Measurements from ENCODE around the gene SLC15A1.
"Not testable (repeated sequence)": the region's sequence is repeated elsewhere in the genome, so short reads cannot be mapped to it uniquely, and the experiment has no call there.

SLC15A1 gene

GRCh38 chr13:98754468-98754867 is 2.0 kb upstream of the SLC15A1 start:
- DNase-seq (ENCODE audit: low read depth, low spot score): not testable (repeated sequence)

DNA sequence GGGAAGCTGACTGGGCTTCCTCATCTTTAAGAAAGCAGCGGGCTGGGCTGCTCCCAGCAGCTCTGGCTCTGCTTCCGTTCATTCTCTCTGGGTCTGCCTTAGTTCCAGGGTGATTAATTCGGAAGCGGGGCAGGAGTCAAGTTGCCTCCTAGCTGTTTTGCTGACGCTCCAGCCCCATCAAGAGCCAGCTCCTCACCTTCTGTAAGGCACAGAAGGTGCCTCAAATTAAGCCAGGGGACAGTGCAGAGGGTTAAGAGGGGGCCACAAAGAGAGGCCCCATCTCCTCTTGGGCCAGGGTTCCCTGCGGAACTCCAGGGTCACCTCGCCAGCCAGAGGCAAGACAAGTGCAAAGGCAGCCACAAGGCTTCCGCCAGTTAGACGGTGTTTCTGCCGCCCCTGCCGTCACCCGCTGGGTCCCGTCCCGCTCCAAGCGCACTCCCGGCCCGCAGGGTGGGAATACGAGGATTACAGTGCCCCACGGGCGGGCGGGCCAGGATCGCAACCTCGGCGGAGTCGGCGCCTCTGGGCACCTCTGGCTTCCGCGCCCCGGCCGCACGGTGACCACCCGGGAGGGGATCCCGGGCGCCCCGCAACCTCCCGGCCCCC is 508 bp downstream of the SLC15A1 start:
- peak; percentile 37 for DNase-seq (ENCODE audit: low read depth, low spot score)

DNA sequence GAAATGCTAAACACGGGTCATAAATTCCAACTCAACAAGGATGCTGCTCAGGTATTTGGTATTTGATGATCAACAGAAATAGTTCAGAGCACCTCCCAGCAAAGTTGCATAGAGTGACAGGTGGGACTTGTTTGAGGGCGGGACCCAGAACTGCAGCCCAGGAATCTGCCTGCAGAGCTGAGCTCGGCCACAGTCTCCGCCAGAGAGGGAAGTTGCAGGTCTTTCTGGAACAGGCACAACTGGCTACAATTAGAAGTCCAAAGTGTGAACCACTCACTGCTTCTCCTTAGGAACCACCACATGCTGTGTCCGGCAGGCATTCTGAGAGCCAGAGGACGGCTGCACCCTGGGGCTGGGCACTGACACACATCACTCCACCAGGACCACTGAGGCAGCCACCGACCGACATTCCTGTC is 1.1 kb downstream of the SLC15A1 start:
- DNase-seq (ENCODE audit: low read depth, low spot score): peak; percentile 15

DNA sequence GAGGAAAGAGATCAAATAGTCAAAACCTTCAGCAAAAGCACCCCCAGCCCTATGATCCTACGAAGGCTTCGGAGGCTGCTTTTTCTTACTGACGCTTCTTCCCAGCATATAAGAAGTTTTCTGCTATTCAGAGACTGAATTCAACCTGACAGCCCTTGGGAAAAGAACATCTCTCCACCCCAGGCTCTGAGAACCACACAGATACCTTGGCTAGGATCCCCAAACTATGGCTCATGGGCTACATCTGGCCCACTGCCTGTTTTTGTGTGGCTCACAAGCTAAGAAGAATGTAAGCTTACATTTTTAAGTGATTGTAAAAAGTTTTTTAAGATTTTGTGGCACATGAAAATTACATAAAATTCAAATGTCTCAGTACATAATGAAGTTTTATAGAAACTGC is 3.0 kb downstream of the SLC15A1 start:
- DNase-seq (ENCODE audit: low read depth, low spot score): peak; percentile 79

- no peak for DNase-seq (ENCODE audit: low read depth, low spot score)
These were observed 5.5 kb downstream of the SLC15A1 start for GRCh38 chr13:98746968-98747367.

GRCh38 chr13:98743377-98743776 is 9.1 kb downstream of the SLC15A1 start:
- DNase-seq (ENCODE audit: low read depth, low spot score): no peak

DNA sequence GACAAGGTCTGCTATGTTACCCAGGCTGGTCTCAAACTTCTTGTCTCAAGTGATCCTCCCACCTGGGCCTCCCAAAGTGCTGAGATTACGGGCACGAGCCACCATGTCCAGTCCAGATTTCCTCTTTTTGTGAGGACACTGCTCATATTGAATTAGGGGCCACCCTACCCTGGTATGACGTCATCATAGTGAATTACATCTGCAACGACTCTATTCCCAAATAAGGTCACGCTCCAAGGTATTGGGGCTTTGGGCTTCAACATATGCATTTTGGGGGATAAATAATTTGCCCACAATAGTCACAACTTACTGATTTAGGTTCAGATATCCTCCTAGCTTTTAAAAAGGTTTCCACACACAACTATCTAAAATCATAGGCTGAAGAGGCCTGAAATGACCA is 9.5 kb downstream of the SLC15A1 start:
- DNase-seq (ENCODE audit: low read depth, low spot score): no peak

GRCh38 chr13:98741741-98742435 is 10.6 kb downstream of the SLC15A1 start:
- DNase-seq (ENCODE audit: low read depth, low spot score): no peak

DNA sequence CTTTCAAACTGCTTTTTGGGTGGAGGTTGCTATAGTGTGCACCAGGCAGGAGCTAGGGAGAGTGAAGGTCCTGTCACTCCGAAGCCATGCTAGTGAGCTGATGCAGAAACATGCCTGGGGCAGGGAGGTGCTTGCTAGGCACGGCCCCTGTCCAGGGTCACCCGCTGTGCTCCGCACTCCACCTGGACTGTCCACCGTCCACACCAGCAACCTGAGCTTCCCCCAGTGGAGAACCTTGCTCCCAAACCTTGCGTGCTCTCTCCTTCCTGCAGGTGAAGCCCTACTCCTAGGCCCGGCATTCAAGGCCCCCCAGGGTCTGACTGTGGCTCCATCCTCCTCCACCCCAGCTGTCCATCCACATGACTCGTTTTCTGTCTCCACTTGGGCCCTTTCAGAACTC is 12.3 kb downstream of the SLC15A1 start:
- no peak for DNase-seq (ENCODE audit: low read depth, low spot score)

GRCh38 chr13:98738993-98739392 is 13.5 kb downstream of the SLC15A1 start:
- no peak for DNase-seq (ENCODE audit: low read depth, low spot score)

DNA sequence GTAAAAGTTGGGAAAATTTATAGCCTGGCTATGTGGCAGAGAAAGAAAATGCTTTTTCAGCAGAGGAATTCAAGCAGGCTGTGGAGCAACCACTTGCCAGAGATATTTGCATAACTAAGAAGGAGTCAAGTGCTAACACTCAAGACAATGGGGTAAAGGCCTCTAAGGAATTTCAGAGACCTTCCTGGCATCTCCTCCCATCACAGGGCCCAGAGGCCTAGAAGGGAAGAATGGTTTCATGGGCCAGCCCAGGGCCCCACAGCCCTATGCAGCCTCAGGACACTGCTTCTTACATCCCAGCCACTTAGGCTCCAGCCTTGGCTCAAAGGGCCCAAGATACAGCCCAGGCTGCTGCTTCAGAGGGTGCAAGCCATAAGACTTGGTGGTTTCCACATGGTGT is 14.3 kb downstream of the SLC15A1 start:
- DNase-seq (ENCODE audit: low read depth, low spot score): no peak

- no peak for DNase-seq (ENCODE audit: low read depth, low spot score)
These were observed 20.5 kb downstream of the SLC15A1 start for GRCh38 chr13:98731925-98732324.

- DNase-seq (ENCODE audit: low read depth, low spot score): no peak
These were observed 21.4 kb downstream of the SLC15A1 start for GRCh38 chr13:98731038-98731437.

- no peak for DNase-seq (ENCODE audit: low read depth, low spot score)
These were observed 22.0 kb downstream of the SLC15A1 start for GRCh38 chr13:98730441-98730840.

- no peak for DNase-seq (ENCODE audit: low read depth, low spot score)
These were observed 22.8 kb downstream of the SLC15A1 start for GRCh38 chr13:98729658-98730057.

DNA sequence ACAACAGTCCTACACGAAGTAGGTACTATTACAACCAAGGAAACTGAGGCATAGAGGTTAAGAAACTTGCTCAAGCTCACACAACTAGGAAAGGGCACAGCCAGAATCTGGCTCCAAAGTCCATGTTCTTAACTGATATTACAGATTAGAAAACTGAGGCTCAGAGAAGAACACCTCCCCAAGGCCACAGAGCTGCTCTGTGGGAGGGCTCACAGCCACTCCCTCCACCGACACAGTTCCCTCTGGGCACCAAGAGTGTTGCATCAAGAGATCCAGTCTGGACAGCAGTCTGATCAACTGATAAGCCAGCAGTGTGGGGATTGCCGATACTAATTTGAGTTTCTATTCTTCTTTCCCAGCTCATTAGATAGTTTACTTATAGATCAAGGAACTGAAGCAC is 29.5 kb downstream of the SLC15A1 start:
- DNase-seq (ENCODE audit: low read depth, low spot score): no peak

- DNase-seq (ENCODE audit: low read depth, low spot score): no peak
These were observed 30.5 kb downstream of the SLC15A1 start for GRCh38 chr13:98721825-98722510.

DNA sequence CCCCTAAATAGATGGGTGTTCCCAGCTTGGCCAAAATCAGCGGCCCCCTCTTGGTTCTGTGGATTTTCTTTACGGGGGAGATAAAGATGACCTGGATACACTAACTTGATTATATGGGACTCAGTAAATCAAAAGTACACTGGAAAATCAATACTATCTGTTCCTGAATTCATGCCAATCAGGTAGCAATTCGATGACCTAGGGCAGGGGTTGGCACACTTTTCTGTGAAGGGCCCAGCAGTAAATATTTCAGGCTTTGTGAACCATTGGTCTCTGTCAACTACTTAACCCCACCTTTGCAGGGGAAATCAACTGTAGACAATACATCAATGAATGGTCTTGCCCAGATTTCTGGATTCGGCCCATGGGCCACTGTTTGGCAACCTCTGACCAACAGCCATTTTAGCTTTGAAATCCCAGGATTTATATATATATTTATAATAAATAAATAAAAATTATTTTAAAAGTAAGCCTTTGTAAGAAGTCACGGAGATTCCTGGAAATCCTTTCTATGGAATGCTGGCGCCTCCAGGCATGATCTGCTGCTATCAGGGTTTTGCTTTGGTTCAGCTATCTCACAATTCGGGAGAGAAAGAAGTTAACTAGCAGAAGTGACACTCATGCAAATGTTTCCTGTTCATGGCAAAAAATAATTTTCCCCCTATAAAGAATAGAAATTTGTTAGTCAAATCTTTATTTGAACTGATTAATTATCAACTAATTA is 32.8 kb downstream of the SLC15A1 start:
- DNase-seq (ENCODE audit: low read depth, low spot score): no peak

GRCh38 chr13:98717891-98718290 is 34.6 kb downstream of the SLC15A1 start:
- DNase-seq (ENCODE audit: low read depth, low spot score): no peak

- DNase-seq (ENCODE audit: low read depth, low spot score): no peak
These were observed 35.2 kb downstream of the SLC15A1 start for GRCh38 chr13:98717256-98717655.

DNA sequence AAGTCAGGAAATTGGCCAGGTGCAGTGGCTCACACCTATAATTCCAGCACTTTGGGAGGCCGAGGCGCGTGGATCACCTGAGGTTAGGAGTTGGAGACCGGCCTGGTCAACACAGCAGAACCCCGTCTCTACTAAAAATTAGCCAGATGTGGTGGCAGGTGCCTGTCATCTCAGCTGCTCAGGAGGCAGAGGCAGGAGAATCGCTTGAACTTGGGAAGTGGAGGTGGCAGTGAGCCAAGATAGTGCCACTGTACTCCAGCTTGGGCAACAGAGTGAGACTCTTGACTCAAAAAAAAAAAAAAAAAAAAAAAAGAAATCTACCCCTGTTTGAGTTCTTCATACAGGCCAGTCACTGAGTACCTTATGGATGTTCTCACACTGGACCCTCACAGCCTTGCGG is 42.0 kb downstream of the SLC15A1 start:
- no peak for DNase-seq (ENCODE audit: low read depth, low spot score)

DNA sequence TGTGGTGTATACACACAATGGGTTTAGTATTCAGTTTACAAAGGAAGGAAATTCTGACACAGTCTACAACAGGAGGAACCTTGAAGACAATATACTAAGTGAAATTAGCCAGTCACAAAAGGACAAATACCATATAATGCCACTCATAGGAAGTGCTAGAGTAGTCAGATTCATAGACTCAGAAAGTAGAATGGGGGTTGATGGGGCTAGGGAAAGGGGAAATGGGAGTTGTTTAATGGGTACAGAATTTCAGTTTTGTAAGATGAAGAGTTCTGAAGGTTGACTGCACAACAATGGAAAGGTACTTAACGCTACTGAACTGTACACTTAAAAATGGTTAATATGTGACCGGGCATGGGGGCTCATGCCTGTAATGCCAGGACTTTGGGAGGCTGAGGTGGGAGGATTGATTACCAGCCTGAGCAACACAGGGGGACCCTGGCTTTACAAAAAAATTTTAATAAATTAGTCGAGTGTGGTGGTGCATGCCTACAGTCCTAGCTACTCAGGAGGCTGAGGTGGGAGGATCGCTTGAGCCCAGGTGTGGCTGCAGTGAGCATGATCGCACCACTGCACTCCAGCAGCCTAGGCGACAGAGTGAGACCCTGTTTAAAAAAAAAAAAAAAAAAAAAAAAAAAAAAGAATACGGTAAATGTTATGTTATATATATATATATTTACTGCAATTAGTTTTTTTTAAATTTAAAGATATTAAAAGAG is 45.0 kb downstream of the SLC15A1 start:
- DNase-seq (ENCODE audit: low read depth, low spot score): no peak
